Endodermal cell (in vitro differentiated cells): ENCODE results near the gene SELENON. TPM values are rescaled to one million over a fixed set of nuclear protein-coding genes. Genes with fewer than 3 reads are reported as not detected.

Experiments
- DNase-seq: peaks from one replicate; pipeline ENCODE4 v3.0.0-alpha.2; 2017
- H3K27ac ChIP-seq: 2 replicates; pipeline ENCODE4 v1.5.1; 2013; ENCODE audit warnings: mild to moderate bottlenecking, low read depth, low read length, moderate library complexity
- H3K27me3 ChIP-seq: 2 replicates; pipeline ENCODE4 v1.6.1; 2013; ENCODE audit warnings: mild to moderate bottlenecking, low read length, moderate library complexity; ENCODE audit not compliant: insufficient read depth, control insufficient read depth, poor library complexity, severe bottlenecking
- H3K36me3 ChIP-seq: 2 replicates; pipeline ENCODE4 v1.7.0; 2013; ENCODE audit warnings: mild to moderate bottlenecking, low read length, moderate library complexity; ENCODE audit not compliant: control insufficient read depth, insufficient read depth
- H3K4me1 ChIP-seq: one replicate; pipeline ENCODE4 v1.7.0; 2013; ENCODE audit warnings: low read length; ENCODE audit not compliant: control insufficient read depth, insufficient read depth
- H3K4me3 ChIP-seq: 2 replicates; pipeline ENCODE4 v1.5.1; 2013; ENCODE audit warnings: mild to moderate bottlenecking, low read length, moderate library complexity
- H3K9ac ChIP-seq: 2 replicates; pipeline ENCODE4 v1.6.1; 2013; ENCODE audit warnings: mild to moderate bottlenecking, low read length, moderate library complexity; ENCODE audit not compliant: poor library complexity, severe bottlenecking; ENCODE audit errors: extremely low read depth
- H3K9me3 ChIP-seq: 2 replicates; pipeline ENCODE4 v1.6.1; 2013; ENCODE audit warnings: mild to moderate bottlenecking, low read length, moderate library complexity; ENCODE audit not compliant: control insufficient read depth
- H3K27ac Mint-ChIP-seq: 2 replicates; pipeline ENCODE4 v1.8.0; 2020; ENCODE audit warnings: mixed read lengths
- H3K27me3 Mint-ChIP-seq: 2 replicates; pipeline ENCODE4 v1.8.0; 2021; ENCODE audit warnings: mild to moderate bottlenecking, mixed read lengths; ENCODE audit not compliant: insufficient read depth
- H3K36me3 Mint-ChIP-seq: 2 replicates; pipeline ENCODE4 v1.8.0; 2020; ENCODE audit warnings: low read depth, mixed read lengths
- H3K4me1 Mint-ChIP-seq: 2 replicates; pipeline ENCODE4 v1.8.0; 2020; ENCODE audit warnings: mixed read lengths
- H3K4me3 Mint-ChIP-seq: 2 replicates; pipeline ENCODE4 v1.8.0; 2020; ENCODE audit warnings: mild to moderate bottlenecking, moderate library complexity, mixed read lengths
- H3K9me3 Mint-ChIP-seq: 2 replicates; pipeline ENCODE4 v1.8.0; 2020; ENCODE audit warnings: mild to moderate bottlenecking, mixed read lengths
- WGBS, 2 experiments: methylation state at CpG; one replicate each; pipeline versions ENCODE4 v1.1.5 to v1.1.7; 2013; ENCODE audit warnings: missing lambda C conversion rate in 2 of 2, mixed read lengths in 1 of 2; ENCODE audit not compliant: insufficient coverage in 1 of 2, insufficient read length in 1 of 2; 5-methylcytosine and 5-hydroxymethylcytosine counted together
- total RNA-seq, 2 donors: library from RNA; stranded (reverse); fragmentation: NEBNext Ultra II Directional in 1 of 2; extraction: Animal tissue kit (Norgen Biotek cat#: 25700) in 1 of 2; gene quantifications; 2 replicates in 1 of 2; 3 replicates in 1 of 2; pipeline ENCODE4 v1.2.1, GENCODE V29; 2021
- TF ChIP-seq, protein P1 (sequence below): fragments of 200-600 bp; sonication (generic); conservative IDR thresholded peaks from 2 replicates; pipeline ENCODE4 v1.5.0; 2021; ENCODE audit warnings: antibody characterized with exemption, mild to moderate bottlenecking

Gene SELENON
- total RNA-seq, 2 donors from 2014 or later: 91.2 to 93.3 TPM

GRCh38 chr1:25858494-25858893 lies 58.5 kb downstream of the SELENON start:
- no peak overlapping the region for H3K27ac ChIP-seq
- peaks cover 21% of the 10 kb centered on the region for H3K36me3 Mint-ChIP-seq
- WGBS, 2 experiments: 33 to 75% methylated on average over 3 to 7 of the region's 7 CpGs
- peak overlapping the region; percentile 87 for H3K9ac ChIP-seq
- no peak for DNase-seq
- no peaks in the 10 kb centered on the region for H3K27me3 ChIP-seq
- no peaks in the 10 kb centered on the region for H3K36me3 ChIP-seq
- TF ChIP-seq, protein P1, sequence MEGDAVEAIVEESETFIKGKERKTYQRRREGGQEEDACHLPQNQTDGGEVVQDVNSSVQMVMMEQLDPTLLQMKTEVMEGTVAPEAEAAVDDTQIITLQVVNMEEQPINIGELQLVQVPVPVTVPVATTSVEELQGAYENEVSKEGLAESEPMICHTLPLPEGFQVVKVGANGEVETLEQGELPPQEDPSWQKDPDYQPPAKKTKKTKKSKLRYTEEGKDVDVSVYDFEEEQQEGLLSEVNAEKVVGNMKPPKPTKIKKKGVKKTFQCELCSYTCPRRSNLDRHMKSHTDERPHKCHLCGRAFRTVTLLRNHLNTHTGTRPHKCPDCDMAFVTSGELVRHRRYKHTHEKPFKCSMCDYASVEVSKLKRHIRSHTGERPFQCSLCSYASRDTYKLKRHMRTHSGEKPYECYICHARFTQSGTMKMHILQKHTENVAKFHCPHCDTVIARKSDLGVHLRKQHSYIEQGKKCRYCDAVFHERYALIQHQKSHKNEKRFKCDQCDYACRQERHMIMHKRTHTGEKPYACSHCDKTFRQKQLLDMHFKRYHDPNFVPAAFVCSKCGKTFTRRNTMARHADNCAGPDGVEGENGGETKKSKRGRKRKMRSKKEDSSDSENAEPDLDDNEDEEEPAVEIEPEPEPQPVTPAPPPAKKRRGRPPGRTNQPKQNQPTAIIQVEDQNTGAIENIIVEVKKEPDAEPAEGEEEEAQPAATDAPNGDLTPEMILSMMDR: no peak
- H3K9me3 ChIP-seq: no peaks in the 10 kb centered on the region
- no peaks in the 10 kb centered on the region for H3K27me3 Mint-ChIP-seq
- peak overlapping the region; percentile 94 for H3K4me3 Mint-ChIP-seq
- no peaks in the 10 kb centered on the region for H3K9me3 Mint-ChIP-seq
- H3K4me3 ChIP-seq: peak overlapping the region; percentile 95
- H3K4me1 Mint-ChIP-seq: peaks cover 16% of the 10 kb centered on the region
- H3K4me1 ChIP-seq: no peaks in the 10 kb centered on the region
- H3K27ac Mint-ChIP-seq: peak overlapping the region; percentile 98

GRCh38 chr1:25858906-25859789 lies 59.2 kb downstream of the SELENON start, which contains the start of gene AUNIP:
TSS of gene AUNIP (minus strand) at chr1:25859457. CDS start at chr1:25859357, 100 bp downstream.
- no peaks in the 10 kb centered on the region for H3K9me3 Mint-ChIP-seq
- Histone ChIP-seq H3K4me3 (peak within 1 kb of the TSS; percentile 95), H3K27me3 (no peaks in the 10 kb centered on the region), H3K36me3 (no peaks in the 10 kb centered on the region), H3K9ac (peak within 1 kb of the TSS; percentile 87), H3K4me1 (no peaks in the 10 kb centered on the region), H3K27ac (no peak within 1 kb of the TSS), H3K9me3 (no peaks in the 10 kb centered on the region)
- no peaks in the 10 kb centered on the region for H3K27me3 Mint-ChIP-seq
- peak; percentile 92 for DNase-seq
- peaks cover 21% of the 10 kb centered on the region for H3K36me3 Mint-ChIP-seq
- TF ChIP-seq, protein P1: no peak
- peaks cover 13% of the 10 kb centered on the region for H3K4me1 Mint-ChIP-seq
- 1 to 2% methylated on average over 40 to 77 of the region's 77 CpGs for WGBS, 2 experiments
- peak within 1 kb of the TSS; percentile 94 for H3K4me3 Mint-ChIP-seq
- peak within 1 kb of the TSS; percentile 98 for H3K27ac Mint-ChIP-seq

- H3K36me3 ChIP-seq: no peaks in the 10 kb centered on the region
- H3K27me3 ChIP-seq: no peaks in the 10 kb centered on the region
- H3K4me1 ChIP-seq: no peaks in the 10 kb centered on the region
- peaks cover 13% of the 10 kb centered on the region for H3K4me1 Mint-ChIP-seq
- no peak overlapping the region for H3K4me3 Mint-ChIP-seq
- WGBS, 2 experiments: 77 to 91% methylated on average over 4 to 16 of the region's 16 CpGs
- no peak for DNase-seq
- H3K27ac Mint-ChIP-seq: peak overlapping the region; percentile 68
- peaks cover 36% of the 10 kb centered on the region for H3K36me3 Mint-ChIP-seq
- no peaks in the 10 kb centered on the region for H3K27me3 Mint-ChIP-seq
- H3K9ac ChIP-seq: no peak overlapping the region
- no peak overlapping the region for H3K4me3 ChIP-seq
- H3K9me3 Mint-ChIP-seq: no peaks in the 10 kb centered on the region
- no peaks in the 10 kb centered on the region for H3K9me3 ChIP-seq
- H3K27ac ChIP-seq: no peak overlapping the region
- TF ChIP-seq, protein P1: no peak
Observed at GRCh38 chr1:25861316-25862286, 61.6 kb downstream of the SELENON start.
